GM18951 (cell line): ENCODE measurements around the gene SAP30.

Experiments
- POLR2A ChIP-seq: IDR thresholded peaks from 4 replicates; pipeline ENCODE4 v1.6.1; 2011; ENCODE audit warnings: mild to moderate bottlenecking; ENCODE audit not compliant: insufficient read length, insufficient read depth; ENCODE audit errors: extremely low read depth
- in situ Hi-C: fragments of 300-500 bp; cut with MboI; formaldehyde crosslinking; loops from one replicate; pipeline ENCODE4 v1.12.0; 2022; ENCODE audit warnings: low sequenced_read_pairs, mixed read lengths, inconsistent platforms; ENCODE audit not compliant: unreplicated experiment

SAP30 gene

DNA sequence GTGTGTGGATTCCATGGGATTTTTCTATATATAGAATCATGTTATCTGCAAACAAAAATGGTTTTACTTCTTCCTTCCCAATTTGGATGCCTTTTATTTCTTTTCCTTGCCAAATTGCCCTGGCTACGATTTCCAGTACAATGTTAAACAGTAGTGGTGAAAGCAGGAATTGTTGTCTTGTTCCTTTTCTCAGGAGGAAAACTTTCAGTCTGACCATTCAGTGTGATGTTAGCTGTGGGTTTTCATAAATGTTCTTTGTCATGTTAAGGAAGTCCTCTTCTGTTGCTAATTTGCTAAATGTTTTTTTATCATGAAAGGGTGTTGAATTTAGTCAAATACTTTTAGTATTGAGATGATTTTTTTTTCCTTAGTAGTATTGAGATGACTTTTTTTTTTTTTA lies 10.9 kb downstream of the SAP30 start:
- TF ChIP-seq POLR2A: no peak
- in situ Hi-C loops: no loop called here

DNA sequence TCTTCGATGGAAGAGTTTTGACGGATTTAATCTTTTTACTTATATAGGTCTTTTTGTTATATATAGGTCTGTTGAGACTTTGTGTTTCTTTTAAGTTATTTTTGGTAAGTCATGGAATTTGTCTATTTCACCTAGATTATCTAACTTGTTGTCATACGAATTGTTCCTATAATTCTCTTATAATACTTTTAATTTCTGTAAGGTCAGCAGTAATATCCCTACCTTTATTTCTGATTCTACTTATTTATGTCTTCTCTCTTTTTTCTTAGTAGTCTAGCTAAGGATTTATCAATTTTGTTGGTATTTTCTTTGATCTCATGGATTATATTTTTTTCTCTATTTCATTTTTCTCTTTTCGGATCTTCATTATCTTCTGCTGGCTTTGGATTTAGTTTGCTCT lies 11.6 kb downstream of the SAP30 start:
- no peak for TF ChIP-seq POLR2A
- in situ Hi-C loops: no loop called here

DNA sequence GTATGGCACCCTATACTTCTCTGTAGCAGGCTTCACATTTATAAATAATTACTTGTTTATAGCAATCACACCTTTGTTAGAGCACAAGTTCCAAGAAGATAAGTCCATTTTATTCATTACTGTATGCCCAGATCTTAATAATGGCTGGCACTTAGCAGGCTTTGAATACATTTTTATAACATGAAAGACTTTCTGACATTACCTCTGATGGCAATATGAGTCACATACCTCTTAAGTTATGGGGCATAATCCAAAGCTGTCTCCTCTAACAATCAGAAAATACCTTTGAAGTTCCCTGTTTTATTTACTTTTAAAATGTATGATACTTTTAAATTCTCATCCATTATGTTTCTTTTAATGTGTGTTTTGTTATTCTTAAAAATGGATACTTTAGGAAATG lies 16.0 kb downstream of the SAP30 start:
- in situ Hi-C loops: no loop called here
- TF ChIP-seq POLR2A: no peak

DNA sequence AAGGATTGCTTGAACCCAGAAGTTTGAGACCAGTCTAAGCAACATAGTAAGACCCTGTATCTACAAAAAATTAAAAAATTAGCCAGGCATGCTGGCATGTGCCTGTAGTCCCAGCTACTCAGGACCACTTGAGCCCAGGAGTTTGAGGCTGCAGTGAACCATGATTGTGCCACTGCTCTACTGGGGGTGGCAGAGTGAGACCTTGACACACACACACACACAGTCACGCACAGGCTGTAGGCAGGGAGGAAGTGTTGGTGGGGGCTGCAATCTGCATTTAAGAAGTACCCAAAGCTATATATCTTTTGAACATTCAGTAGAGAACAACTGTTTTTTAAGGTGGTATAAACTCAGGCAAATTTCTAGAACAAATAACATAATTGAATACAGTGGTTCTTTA lies 20.9 kb downstream of the SAP30 start:
- TF ChIP-seq POLR2A: no peak
- in situ Hi-C loops: no loop called here

DNA sequence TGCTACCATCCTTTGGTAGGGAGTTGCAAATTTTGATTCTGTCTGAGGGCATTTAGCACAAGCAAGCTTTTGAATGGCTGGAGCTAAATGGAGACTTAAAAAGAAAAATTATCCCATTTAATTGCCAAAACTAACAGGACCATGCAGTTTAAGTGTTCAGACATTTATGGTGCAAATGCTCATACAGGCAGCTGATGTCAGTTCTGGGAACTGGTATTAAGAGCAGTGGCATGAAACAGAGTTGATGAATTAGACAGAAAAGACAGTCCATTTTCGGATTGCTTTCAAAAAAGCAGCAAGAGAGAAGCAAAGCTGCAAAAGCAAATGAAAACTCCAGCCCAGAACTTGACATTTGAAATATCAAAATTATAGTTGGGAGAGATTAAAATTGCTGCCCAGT lies 26.9 kb downstream of the SAP30 start:
- in situ Hi-C loops: no loop called here
- no peak for TF ChIP-seq POLR2A

DNA sequence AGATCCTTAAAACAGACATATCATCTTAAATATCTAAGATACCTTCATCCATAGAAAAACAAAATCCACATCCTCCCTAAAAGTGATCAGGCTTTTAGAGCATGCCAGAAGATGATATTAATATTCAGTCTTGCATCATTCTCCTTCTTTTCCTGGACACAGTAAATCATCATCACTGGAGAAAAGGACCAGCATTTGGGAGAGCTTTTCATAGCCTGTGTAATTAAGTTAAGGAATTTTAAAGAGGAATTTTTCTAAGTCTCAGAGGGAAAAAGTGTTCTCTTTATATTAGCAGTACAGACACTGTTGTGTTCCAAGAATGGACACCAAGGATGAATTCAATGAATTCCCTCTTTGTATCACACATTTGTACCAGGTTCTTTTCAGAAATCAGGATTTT lies 27.5 kb downstream of the SAP30 start:
- in situ Hi-C loops: no loop called here
- TF ChIP-seq POLR2A: no peak

DNA sequence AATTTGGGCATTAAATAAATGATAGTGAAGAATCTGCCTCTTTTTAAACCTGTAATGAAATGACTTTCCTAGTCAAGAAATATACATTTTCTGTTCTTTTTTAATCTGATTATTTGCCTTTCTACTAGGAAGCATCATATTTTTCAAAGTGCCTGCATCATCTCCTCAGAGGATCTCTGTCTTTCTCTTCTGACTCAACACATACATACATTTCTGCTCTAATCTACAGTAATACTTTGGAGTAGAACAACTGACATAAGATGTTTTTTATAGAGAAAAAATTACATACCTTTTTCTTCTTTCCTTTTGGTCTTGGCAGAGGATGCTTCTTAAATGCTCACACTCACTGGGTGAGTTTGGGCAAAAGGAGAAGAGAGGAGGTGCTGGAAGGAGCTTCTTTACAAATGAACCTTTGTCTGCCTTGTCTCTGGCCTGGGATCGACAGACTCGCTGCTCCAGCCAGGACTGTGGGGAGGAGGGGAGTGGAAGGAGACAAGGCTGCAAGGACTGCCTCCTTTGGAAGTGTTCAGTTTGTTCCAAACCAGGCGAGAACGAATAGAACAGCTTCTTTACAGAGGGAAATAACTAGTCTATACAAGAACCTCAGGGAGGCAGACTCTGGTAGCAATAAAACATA lies 28.1 kb downstream of the SAP30 start, which contains the start of gene SCRG1:
SCRG1 (minus strand) TSS at position 338 of the 637 bp plus-strand sequence. CDS start 7,702 bp downstream, outside the sequence.
- in situ Hi-C loops: no loop called here
- TF ChIP-seq POLR2A: no peak

DNA sequence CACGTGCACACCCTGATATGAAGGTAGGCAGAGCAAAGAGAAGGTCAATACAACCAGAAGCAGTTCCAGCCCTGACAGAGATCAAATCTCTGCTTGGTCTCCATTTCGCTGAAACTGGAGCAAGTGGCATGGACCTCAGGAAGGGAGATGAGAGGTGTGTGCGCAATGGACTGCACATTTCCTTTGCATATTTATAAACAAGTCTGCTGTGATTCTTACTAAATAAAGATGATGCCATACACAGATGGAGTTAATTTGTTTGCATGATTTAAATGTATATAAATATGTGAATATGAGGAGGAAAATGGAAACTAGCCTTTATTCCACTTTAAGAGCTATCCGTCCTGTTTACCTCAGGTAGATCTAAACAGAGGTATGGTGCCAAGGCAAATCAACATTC lies 30.3 kb downstream of the SAP30 start:
- TF ChIP-seq POLR2A: no peak
- in situ Hi-C loops: no loop called here

DNA sequence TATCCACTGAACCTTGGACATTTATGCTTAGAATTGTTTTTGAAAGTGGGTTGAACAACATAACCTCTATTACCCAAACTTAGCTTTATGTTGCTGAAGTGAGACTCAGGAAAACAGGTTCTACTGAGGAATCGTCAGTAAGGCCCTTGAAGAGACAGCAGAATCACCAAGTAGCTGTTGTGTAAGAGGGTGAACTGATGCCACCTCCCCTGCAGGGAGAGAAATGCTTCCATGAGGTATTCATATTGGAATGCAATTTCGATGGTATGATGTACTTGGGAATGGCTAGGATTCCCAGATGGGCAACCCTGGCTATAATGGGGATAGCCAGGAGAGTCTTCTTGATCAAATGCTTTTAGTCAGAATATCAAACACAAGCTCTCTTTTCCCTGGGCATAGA lies 32.3 kb downstream of the SAP30 start:
- in situ Hi-C loops: no loop called here
- TF ChIP-seq POLR2A: no peak

DNA sequence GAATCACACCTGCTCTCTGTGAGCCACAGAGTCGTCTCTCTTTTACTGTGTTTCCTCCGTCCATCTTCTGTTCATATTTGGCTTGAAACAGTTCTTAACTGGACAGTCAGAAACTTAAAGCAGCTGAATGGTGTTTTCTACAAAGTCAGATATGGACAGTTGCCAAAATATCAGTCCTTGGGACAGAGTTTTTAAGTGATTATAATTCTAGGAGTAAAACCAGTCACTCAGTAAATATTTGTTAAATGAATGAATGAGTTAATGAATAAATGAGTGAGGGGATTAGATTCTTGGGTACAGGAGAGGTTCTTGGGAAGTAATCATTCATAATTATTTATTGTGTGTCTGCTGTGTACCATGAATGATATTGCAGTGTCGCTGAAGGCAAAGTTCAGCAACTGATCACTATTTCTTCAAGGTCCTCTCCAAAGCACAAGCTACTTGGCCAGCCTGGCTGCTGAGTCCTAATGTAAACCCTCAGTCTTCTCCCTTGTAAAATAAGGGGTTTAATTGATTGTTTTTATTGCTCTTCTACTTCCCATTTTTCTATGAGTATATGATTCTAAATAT lies 33.6 kb downstream of the SAP30 start:
- TF ChIP-seq POLR2A: no peak
- in situ Hi-C loops: no loop called here

DNA sequence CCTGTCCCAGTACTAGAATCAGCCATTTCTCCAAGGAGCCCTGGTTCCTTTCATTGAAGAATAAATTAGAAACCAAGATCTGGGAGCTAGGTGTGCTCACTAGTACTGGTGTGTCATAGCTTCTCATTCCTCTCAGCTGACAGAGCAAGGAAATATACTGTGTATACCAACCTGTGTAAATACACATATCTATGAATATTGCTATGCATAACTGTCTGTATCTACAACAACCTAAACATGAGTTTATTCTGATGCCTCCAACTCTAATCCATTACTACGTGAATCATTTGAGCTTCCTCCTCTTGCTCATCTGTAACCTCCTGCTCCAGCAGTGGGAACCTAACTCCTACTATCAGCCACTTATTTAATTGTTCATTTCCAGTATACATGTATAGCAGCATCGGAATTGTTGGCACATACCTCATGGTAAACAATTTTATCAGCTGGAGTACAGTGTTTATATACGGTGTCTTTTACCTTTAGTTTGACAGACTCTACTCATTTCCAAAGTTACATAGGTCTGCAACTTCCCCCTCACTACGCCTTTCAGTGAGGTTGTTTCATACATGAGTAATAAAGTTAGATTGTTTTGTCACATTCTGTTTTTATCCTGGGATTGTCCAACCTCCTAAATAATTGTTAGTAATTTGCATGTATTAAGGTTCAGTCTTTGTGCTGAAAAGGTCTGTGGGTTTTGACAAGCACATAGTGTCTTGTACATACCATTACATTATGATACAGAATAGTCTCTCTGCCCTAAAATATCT lies 35.3 kb downstream of the SAP30 start:
- in situ Hi-C loops: no loop called here
- no peak for TF ChIP-seq POLR2A

DNA sequence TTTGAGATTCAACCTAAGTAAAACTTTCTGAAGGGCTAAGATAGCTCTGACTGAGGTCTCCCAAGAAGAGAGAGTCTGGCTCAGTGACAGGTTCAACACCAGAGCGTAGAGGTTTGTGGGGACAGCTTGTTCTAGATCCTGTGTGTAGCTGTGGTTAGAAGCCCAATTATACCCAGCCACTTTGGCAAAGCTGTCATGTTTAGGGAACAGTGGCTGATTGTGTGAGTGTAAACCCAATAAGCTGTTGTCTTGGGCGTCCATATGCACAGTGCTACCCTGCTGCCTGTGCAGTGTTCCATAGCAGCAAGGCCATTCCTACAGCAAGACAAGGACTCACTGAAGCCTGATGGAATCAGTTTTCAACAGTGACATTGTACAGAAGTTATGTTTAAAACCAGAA lies 39.3 kb downstream of the SAP30 start:
- in situ Hi-C loops: loop anchor here (5.0 kb wide), 1 partner anchor 83 kb away; no protein-coding TSS in a partner anchor
- TF ChIP-seq POLR2A: no peak

DNA sequence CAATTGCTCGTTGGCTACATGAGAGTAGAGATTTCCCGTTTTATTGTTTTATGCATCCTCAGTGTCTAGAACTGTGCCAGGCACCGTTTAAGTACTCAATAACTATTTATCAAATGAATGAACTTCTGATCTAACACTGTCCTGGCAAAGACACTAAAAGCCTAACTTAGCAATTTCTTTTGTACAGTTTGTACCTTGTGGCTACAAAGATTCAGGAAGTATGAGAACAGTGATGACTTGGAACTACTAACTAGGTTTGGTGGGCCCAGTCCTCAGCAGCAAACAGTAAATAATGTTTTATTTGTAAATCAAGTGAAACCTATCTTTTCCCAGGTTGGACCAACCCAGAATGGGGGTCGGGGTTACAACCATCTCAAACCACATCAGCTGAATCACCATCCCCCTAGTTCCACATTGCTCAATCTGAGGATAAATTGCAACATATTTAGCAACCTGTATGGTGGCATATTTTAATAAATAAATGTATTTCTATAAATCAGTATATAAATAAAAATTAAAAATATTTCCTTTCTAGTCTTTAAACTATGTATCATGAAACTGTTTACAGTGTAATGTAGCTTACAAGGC lies 40.4 kb downstream of the SAP30 start:
- in situ Hi-C loops: loop anchor here (5.0 kb wide), 1 partner anchor 84 kb away; no protein-coding TSS in a partner anchor
- TF ChIP-seq POLR2A: no peak
